Stimulated activated CD8-positive, alpha-beta memory T cell treated with anti-CD3 and anti-CD28 coated beads, Interleukin-4, amount 100 ng/mL, for 24 hours (primary cell): ENCODE results near the gene ADGRG3.

Experiments used
- DNase-seq: peaks from one replicate; pipeline ENCODE4 v3.0.0-alpha.2; 2020; ENCODE audit warnings: low read depth

ADGRG3 gene

DNA sequence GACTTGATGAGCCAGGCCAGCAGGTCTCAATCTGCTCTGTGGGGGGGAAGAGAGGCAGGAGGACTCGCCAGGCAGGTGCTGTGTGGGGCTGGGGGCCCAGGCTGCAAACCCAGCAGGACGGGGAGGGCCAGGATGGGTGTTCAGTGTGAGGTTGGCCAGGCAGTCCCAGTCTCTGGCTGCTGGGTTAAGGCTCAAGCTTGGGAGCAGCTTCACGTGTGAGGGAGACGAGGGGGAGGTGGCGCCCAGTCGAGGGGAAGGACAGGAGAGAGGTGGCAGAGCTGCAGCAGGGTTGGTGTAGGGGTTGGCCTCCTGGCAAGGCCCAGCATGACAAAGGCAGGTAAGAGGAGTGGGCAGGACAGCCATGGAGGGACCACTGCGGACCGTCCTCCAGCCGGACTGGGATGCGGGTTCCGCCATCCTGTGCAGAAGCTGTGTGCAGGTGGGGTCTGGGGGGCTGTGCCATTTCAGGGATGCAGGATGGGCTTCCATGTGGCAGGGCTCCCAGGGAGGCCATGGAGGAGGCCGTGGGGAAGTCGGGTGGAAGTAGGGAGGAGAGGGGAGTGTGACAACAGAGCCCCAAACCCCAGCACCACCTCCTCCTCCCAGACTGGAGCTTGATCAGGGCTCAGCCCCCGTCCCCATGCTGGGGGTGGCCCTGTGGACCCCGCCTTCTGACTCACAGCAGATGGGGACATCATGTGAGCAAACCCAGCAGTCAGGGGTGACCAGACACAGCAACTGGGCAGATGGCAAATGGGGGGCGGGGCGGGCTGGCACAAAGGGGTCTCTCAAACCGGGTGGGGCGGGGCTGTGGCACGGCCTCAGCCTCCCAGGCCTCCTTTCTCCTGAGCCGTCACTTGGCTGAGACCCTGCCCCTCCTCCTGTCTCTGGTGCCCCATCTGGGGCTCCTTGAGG, 36.9 kb upstream of the ADGRG3 start:
- DNase-seq: no peak

GRCh38 chr16:57632568-57632967, 35.5 kb upstream of the ADGRG3 start:
- DNase-seq: no peak

DNA sequence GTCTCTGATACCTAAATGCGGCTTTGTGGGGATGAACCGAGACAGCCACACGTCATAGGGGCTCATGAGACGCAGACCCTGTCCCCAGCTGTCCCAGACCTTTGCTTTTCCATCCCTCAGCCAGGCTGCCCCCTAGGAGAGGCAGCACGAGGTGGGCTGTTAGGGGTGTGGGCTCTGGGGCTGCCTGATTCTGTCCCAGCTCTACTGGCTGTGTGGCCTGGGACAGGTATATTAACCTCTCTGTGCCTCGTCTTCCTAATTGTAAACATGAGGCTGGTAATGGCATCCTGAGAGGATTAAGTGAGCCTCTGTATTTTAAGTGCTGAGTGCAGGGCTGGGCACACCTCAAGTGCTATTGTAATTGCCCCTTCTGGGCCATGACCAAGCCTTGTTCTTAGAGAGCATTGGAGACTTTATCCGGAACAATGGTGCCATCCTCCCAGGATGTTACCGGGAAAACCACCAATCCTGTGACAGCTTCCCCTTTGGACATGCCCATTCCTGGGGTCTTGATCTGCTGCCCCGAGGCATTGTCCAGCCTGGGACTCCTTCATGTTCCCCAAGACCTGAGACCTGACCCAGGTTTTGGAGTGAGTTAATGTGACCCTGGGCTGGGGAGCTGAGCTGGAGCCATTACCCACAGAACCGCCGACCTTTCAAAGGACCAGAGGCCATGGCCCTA, 34.6 kb upstream of the ADGRG3 start:
- no peak for DNase-seq

GRCh38 chr16:57634171-57634570, 33.9 kb upstream of the ADGRG3 start:
- no peak for DNase-seq

- no peak for DNase-seq
Observed at GRCh38 chr16:57635266-57636097, 32.6 kb upstream of the ADGRG3 start.

DNA sequence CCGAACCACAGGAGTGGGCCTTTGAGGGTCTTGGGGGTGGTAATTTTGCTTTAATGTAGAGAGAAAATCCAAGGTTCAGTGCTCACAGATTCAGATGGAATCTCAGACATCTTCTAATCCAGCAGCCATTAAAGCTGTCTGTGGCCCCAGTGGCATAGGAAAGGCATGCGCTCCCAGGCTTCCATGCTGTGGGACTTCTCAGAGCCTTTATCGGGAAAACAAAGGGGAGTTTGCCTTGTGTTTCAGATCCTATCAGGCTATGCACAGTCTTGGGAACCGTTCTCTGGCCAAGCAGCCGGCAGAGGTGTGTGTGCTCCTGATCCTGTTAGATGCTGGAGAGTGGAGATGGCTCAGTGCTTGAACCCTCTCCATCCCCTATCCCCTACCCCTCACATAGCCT, 31.9 kb upstream of the ADGRG3 start:
- no peak for DNase-seq

DNA sequence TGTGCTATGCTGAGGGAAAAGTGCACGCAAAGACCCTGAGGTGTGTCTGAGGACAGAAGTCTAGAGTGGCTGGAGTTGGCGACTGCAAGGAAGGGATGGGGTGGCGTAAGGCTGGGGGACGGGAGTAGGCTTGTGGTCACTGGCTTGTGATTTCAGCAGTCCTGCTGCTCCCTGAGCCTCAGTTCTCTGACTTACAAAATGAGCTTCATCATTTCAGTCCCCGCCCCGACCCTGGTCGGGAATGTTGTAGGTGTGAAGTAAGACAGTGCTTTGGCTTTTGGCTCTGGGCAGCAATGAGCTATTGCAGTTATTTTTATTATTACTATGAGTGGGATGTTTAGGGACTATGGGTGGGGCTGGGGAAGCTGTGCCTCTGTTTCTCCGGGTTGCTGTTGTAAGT, 31.1 kb upstream of the ADGRG3 start:
- DNase-seq: no peak

GRCh38 chr16:57637424-57637823, 30.7 kb upstream of the ADGRG3 start:
- no peak for DNase-seq

DNA sequence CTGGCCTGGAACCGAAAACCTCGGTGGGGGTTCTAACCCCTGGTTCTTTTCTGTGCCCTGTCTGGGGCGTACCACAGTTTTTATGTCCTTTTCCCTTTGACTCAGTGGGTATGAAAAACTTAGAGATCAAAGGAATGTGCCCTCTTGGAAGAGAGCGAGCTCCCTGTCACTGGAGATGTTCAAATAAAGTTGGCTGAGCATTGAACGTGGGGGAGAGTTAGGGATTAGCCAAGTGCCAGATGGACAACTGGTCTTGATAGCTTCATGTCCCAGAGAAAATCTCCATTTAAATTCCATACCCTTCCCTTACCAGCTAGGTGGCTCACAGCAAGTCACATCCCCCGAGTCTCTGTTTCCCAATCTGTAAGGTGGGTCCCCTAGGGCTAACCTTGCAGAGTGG, 30.1 kb upstream of the ADGRG3 start:
- DNase-seq: no peak

DNA sequence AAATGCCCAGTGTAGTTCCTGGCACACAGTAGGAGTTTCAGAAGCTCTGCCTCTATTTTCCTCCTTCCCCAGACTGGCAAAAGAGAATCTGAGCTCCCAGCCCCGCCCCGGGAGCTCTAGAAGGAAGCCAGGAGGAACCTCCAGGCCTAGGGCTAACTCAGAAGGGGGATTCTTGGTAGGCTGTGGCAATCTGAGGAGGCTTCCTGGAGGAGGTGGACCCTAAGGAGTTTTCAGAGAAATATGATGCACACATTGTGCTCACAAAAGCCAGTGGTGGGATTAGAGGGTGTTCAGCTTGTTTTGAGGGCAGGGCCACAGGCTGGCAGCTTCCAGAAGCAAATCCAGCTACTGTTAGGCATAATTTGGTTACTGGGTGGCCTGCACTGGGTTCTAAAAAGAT, 29.7 kb upstream of the ADGRG3 start:
- DNase-seq: no peak

GRCh38 chr16:57639172-57639887, 28.8 kb upstream of the ADGRG3 start:
- DNase-seq: no peak

GRCh38 chr16:57640185-57640584, 27.9 kb upstream of the ADGRG3 start:
- DNase-seq: no peak

GRCh38 chr16:57640612-57641011, 27.5 kb upstream of the ADGRG3 start:
- no peak for DNase-seq

DNA sequence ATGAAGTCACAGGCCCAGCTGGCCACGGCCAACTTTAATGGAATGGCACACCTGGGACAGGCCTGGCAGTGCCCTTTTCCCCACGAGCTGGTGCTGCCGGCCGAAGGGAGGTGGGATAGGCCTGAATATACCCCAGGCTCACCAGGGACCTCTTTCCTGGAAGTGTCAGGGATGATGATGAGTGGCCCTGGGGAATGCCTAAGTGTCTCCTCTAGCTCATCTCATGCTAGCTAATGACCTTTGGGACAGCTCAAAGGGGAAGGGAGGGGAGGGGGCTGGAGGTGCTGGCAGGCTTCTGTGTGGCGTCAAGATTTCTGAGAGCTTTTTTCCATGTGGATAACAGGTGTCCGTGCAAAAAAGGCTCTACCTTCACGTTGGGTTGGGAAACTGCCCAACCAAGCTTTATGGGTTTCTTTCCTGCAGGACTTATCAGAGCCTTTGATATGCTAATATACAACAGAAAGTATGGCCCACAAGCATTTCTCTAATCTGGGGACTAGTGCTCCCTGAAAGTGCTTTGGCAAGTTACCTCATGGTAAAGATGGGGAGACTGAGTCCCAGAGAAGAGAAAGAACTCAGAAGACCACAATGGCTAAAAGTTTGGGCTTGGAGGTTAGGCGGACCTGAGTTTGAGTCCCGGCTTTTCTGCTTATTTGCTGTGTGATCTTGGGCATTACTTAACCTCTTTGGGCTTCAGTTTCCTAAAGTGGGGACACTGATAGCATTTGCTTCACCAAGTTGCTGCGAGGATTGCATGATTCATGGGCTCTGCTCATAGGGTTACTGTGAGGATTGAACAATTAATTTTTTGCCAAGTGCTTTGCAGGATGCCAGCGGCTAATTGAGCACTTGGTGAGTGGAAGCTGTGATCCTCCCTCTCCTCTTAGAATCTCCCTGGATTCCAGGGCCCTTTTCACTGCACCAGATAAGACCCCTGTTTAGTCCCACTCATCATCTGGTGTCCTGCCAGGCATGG, 25.7 kb upstream of the ADGRG3 start:
- no peak for DNase-seq

GRCh38 chr16:57643147-57643874, 24.8 kb upstream of the ADGRG3 start:
- DNase-seq: no peak

DNA sequence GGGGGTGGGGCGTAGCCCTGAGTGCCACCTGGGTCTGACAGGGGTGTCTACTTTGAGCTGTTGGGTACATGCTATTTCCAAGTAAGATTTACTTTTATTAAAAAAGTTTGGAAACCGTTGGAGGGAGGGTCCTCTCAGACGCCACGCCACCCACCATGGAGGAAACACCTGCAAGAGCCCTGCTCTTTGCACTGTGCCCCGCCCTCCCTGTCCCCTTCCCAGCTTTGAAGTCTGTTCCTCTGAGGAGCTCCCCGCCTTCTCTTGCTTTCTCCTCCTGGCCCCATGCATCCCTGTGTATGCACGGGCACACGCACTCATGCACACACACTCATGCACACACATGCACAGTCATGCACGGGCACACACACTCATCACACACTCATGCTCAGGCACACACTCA, 24.2 kb upstream of the ADGRG3 start:
- no peak for DNase-seq

GRCh38 chr16:57644383-57645014, 23.6 kb upstream of the ADGRG3 start:
- DNase-seq: no peak

GRCh38 chr16:57645169-57645568, 22.9 kb upstream of the ADGRG3 start:
- DNase-seq: no peak

- no peak for DNase-seq
Observed at GRCh38 chr16:57645691-57646387, 22.3 kb upstream of the ADGRG3 start.
